Measurements from ENCODE around the gene SLX4.

SLX4 gene

DNA sequence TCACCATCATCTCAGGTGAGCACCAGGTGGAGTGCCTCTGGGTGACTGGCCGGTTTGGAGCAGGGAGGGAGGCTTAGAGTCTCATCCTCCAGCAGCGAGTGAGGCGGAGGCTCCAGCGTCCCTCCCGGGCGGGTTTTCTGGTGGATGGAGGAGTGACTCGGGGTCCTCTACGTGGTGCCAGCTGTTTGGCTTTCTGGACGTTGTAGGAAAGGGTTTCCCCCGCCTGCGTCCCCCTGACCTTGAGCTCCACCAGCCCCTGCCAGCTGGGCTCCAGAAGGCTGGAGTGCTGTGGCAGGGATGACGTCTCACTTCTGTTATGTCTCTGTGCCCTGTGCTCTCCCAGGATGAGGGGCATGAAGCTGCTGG, 43.6 kb upstream of the SLX4 start:
- CTCF ChIA-PET, result interaction anchor here (1.2 to 1.4 kb wide), 2 partner anchors 10 to 20 kb away, joined by 3 to 4 read pairs; no protein-coding TSS in a partner anchor
- H3K4me3 ChIP-seq (ENCODE audit: low read depth, low read length), result no peak overlapping the region
- POLR2A ChIA-PET, result no interaction called here
- TF ChIP-seq CTCF (IDR thresholded peaks at IDR 0.05; ENCODE audit: insufficient read depth, low read length, missing control alignments), result no peak
- no peak for DNase-seq (ENCODE audit: low read depth, low spot score)

- POLR2A ChIA-PET, result no interaction called here
- CTCF ChIA-PET, result interaction anchor here (0.6 to 1.4 kb wide), 7 partner anchors 9 to 545 kb away, joined by 3 to 8 read pairs (median 4); no protein-coding TSS in a partner anchor
- peak; percentile 72 for TF ChIP-seq CTCF (IDR thresholded peaks at IDR 0.05; ENCODE audit: insufficient read depth, low read length, missing control alignments)
- no peak for DNase-seq (ENCODE audit: low read depth, low spot score)
- no peak within 1 kb of the TSS for H3K4me3 ChIP-seq (ENCODE audit: low read depth, low read length)
Measured at GRCh38 chr16:3654249-3654991, 43.0 kb upstream of the SLX4 start, which contains the start of gene DNASE1. DNASE1 (plus strand) TSS chr16:3654691; CDS start chr16:3655374, 683 bp downstream.

- TF ChIP-seq CTCF (IDR thresholded peaks at IDR 0.05; ENCODE audit: insufficient read depth, low read length, missing control alignments), result no peak
- no peak for DNase-seq (ENCODE audit: low read depth, low spot score)
- ChIA-PET CTCF (no interaction called here), POLR2A (no interaction called here)
- H3K4me3 ChIP-seq (ENCODE audit: low read depth, low read length), result no peak overlapping the region
Measured at GRCh38 chr16:3652373-3653195, 41.2 kb upstream of the SLX4 start.

- POLR2A ChIA-PET, result no interaction called here
- CTCF ChIA-PET, result interaction anchor here (1.5 kb wide), 1 partner anchor 602 kb away, joined by 3 read pairs; no protein-coding TSS in a partner anchor
- no peak for TF ChIP-seq CTCF (IDR thresholded peaks at IDR 0.05; ENCODE audit: insufficient read depth, low read length, missing control alignments)
- no peak for DNase-seq (ENCODE audit: low read depth, low spot score)
- no peak overlapping the region for H3K4me3 ChIP-seq (ENCODE audit: low read depth, low read length)
Measured at GRCh38 chr16:3651461-3652372, 40.3 kb upstream of the SLX4 start.

GRCh38 chr16:3650631-3651265, 39.3 kb upstream of the SLX4 start:
- H3K4me3 ChIP-seq (ENCODE audit: low read depth, low read length), result no peak overlapping the region
- TF ChIP-seq CTCF (IDR thresholded peaks at IDR 0.05; ENCODE audit: insufficient read depth, low read length, missing control alignments), result no peak
- DNase-seq (ENCODE audit: low read depth, low spot score), result no peak
- ChIA-PET CTCF (interaction anchor here (1.5 kb wide), 1 partner anchor 603 kb away, joined by 3 read pairs; no protein-coding TSS in a partner anchor), POLR2A (no interaction called here)

Measured in AG04449 (cell line).